Parathyroid adenoma (tissue), 2 donors: ENCODE results near the gene PROCR.

Experiments
- H2AFZ ChIP-seq: fragments of 300-600 bp; sonication (generic); one replicate; pipeline ENCODE4 v1.7.0; 2017; ENCODE audit warnings: antibody characterized with exemption, mild to moderate bottlenecking
- H3K27ac ChIP-seq: fragments of 300-600 bp; sonication (generic); one replicate; pipeline ENCODE4 v1.7.0; 2017
- H3K27me3 ChIP-seq: fragments of 300-600 bp; sonication (generic); one replicate; pipeline ENCODE4 v1.7.0; 2017; ENCODE audit warnings: low read length; ENCODE audit not compliant: control insufficient read depth, insufficient read depth
- H3K36me3 ChIP-seq: fragments of 300-600 bp; sonication (generic); one replicate; pipeline ENCODE4 v1.7.0; 2017; ENCODE audit warnings: low read length; ENCODE audit not compliant: control insufficient read depth, insufficient read depth
- H3K4me1 ChIP-seq: fragments of 300-600 bp; sonication (generic); one replicate; pipeline ENCODE4 v1.7.0; 2017; ENCODE audit warnings: control low read depth
- H3K4me2 ChIP-seq: fragments of 300-600 bp; sonication (generic); one replicate; pipeline ENCODE4 v1.7.0; 2017; ENCODE audit warnings: low read length
- H3K4me3 ChIP-seq: fragments of 300-600 bp; sonication (generic); one replicate; pipeline ENCODE4 v1.7.0; 2017; ENCODE audit warnings: low read depth, low read length
- H3K79me2 ChIP-seq: fragments of 300-600 bp; sonication (generic); one replicate; pipeline ENCODE4 v1.7.0; 2017; ENCODE audit warnings: control low read depth
- H3K9ac ChIP-seq: fragments of 300-600 bp; sonication (generic); one replicate; pipeline ENCODE4 v1.7.0; 2017; ENCODE audit warnings: mild to moderate bottlenecking
- H3K9me3 ChIP-seq: fragments of 300-600 bp; sonication (generic); one replicate; pipeline ENCODE4 v1.7.0; 2017; ENCODE audit warnings: low read length; ENCODE audit not compliant: control insufficient read depth
- CTCF ChIP-seq: fragments of 300-600 bp; sonication (generic); IDR thresholded peaks from one replicate; pipeline ENCODE4 v1.7.0; 2017; ENCODE audit warnings: antibody characterized with exemption, mild to moderate bottlenecking
- donor health status: primary hyperparathyroidism.

PROCR gene

GRCh38 chr20:35171753-35172433 lies at the start of gene PROCR:
Gene PROCR (plus strand): TSS chr20:35172072. CDS start chr20:35172155, 83 bp downstream.
- Histone ChIP-seq H2AFZ (peak within 1 kb of the TSS; percentile 59), H3K4me3 (peak within 1 kb of the TSS; percentile 43), H3K27me3 (no peaks in the 10 kb centered on the region), H3K27ac (no peak within 1 kb of the TSS), H3K36me3 (no peaks in the 10 kb centered on the region), H3K4me1 (no peaks in the 10 kb centered on the region), H3K9ac (no peak within 1 kb of the TSS), H3K9me3 (no peaks in the 10 kb centered on the region), H3K79me2 (no peaks in the 10 kb centered on the region), H3K4me2 (peak within 1 kb of the TSS; percentile 71)
- TF ChIP-seq CTCF = no peak

GRCh38 chr20:35122756-35123405 lies 49.0 kb upstream of the PROCR start:
- TF ChIP-seq CTCF = no peak
- Histone ChIP-seq H3K4me1 (no peaks in the 10 kb centered on the region), H3K27me3 (no peaks in the 10 kb centered on the region), H2AFZ (no peak overlapping the region), H3K4me2 (no peak overlapping the region), H3K4me3 (no peak overlapping the region), H3K79me2 (no peaks in the 10 kb centered on the region), H3K9ac (no peak overlapping the region), H3K36me3 (no peaks in the 10 kb centered on the region), H3K9me3 (no peaks in the 10 kb centered on the region), H3K27ac (no peak overlapping the region)

GRCh38 chr20:35125753-35126152 lies 46.1 kb upstream of the PROCR start:
- no peak overlapping the region for H3K27ac ChIP-seq
- no peaks in the 10 kb centered on the region for H3K36me3 ChIP-seq
- H3K4me2 ChIP-seq = no peak overlapping the region
- no peak overlapping the region for H3K4me3 ChIP-seq
- no peaks in the 10 kb centered on the region for H3K79me2 ChIP-seq
- no peak for TF ChIP-seq CTCF
- no peaks in the 10 kb centered on the region for H3K4me1 ChIP-seq
- H3K27me3 ChIP-seq = no peaks in the 10 kb centered on the region
- H3K9me3 ChIP-seq = no peaks in the 10 kb centered on the region
- H3K9ac ChIP-seq = no peak overlapping the region
- no peak overlapping the region for H2AFZ ChIP-seq

GRCh38 chr20:35129647-35130069 lies 42.2 kb upstream of the PROCR start:
- no peak for TF ChIP-seq CTCF
- H3K27me3 ChIP-seq = no peaks in the 10 kb centered on the region
- no peaks in the 10 kb centered on the region for H3K79me2 ChIP-seq
- no peak overlapping the region for H3K9ac ChIP-seq
- no peaks in the 10 kb centered on the region for H3K4me1 ChIP-seq
- no peak overlapping the region for H3K27ac ChIP-seq
- no peak overlapping the region for H3K4me2 ChIP-seq
- no peak overlapping the region for H2AFZ ChIP-seq
- H3K4me3 ChIP-seq = no peak overlapping the region
- H3K9me3 ChIP-seq = no peaks in the 10 kb centered on the region
- no peaks in the 10 kb centered on the region for H3K36me3 ChIP-seq
